SU-DHL-6 (cell line): ENCODE data around the gene ADAMTS3.

Source experiments
- EZH2phosphoT487 ChIP-seq: fragments of 200-600 bp; sonication (generic), shearing (Covaris generic); conservative IDR thresholded peaks from 2 replicates; pipeline ENCODE4 v1.6.1; 2018; ENCODE audit warnings: mild to moderate bottlenecking, antibody characterized with exemption, low read length, moderate library complexity, mixed read lengths
- TF ChIP-seq, protein P1 (sequence below): fragments of 200-600 bp; sonication (generic); IDR thresholded peaks from one replicate; pipeline ENCODE4 v1.5.1; 2017; ENCODE audit warnings: antibody characterized with exemption, mild to moderate bottlenecking, low read length, moderate library complexity; ENCODE audit not compliant: insufficient read depth, poor library complexity, severe bottlenecking

DNA sequence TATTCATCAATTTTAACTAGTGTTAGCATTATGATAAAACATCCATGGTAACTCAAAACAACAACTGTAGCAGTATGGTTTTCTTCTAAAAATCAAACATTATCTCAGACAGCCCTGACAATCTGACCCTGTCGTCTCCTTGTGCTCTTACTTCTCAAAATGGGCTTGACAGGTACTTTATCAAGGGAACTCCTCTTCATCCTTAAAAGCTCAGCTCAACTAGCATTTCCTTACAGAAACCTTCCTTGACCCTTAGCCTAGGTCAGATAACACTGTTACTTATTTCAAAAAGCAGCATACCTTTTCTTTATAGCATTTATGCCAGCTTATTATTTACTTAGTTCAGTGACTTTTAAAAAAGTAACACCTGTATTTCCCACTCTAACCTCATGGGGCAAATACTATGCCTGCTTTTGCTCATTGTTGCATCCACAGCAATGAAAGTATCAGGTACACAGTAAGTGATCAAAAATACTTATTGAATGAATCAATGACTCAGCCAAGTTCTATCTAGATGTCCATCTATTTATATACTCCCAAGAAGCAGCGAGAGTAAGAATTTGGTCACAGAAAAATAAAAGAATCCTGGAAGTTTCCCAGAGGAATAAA is 41.9 kb downstream of the ADAMTS3 start:
- TF ChIP-seq, protein P1, sequence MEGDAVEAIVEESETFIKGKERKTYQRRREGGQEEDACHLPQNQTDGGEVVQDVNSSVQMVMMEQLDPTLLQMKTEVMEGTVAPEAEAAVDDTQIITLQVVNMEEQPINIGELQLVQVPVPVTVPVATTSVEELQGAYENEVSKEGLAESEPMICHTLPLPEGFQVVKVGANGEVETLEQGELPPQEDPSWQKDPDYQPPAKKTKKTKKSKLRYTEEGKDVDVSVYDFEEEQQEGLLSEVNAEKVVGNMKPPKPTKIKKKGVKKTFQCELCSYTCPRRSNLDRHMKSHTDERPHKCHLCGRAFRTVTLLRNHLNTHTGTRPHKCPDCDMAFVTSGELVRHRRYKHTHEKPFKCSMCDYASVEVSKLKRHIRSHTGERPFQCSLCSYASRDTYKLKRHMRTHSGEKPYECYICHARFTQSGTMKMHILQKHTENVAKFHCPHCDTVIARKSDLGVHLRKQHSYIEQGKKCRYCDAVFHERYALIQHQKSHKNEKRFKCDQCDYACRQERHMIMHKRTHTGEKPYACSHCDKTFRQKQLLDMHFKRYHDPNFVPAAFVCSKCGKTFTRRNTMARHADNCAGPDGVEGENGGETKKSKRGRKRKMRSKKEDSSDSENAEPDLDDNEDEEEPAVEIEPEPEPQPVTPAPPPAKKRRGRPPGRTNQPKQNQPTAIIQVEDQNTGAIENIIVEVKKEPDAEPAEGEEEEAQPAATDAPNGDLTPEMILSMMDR = no peak
- TF ChIP-seq EZH2phosphoT487 = no peak
